Mesodermal cell (in vitro differentiated cells): ENCODE measurements around the gene ADGRG3.

Experiments
- H3K27ac ChIP-seq: 2 replicates; pipeline ENCODE4 v1.7.0; 2013; ENCODE audit warnings: mild to moderate bottlenecking, low read depth, low read length, moderate library complexity; ENCODE audit not compliant: severe bottlenecking
- H3K36me3 ChIP-seq: 2 replicates; pipeline ENCODE4 v1.7.1; 2013; ENCODE audit warnings: mild to moderate bottlenecking, low read length, moderate library complexity; ENCODE audit not compliant: control insufficient read depth, insufficient read depth
- H3K4me1 ChIP-seq: one replicate; pipeline ENCODE4 v1.7.1; 2013; ENCODE audit warnings: mild to moderate bottlenecking, low read length; ENCODE audit not compliant: insufficient read depth, control insufficient read depth, poor library complexity, severe bottlenecking
- H3K4me3 ChIP-seq: 2 replicates; pipeline ENCODE4 v1.7.0; 2013; ENCODE audit warnings: low read length, control low read depth, mild to moderate bottlenecking; ENCODE audit not compliant: insufficient read depth, poor library complexity, severe bottlenecking; ENCODE audit errors: extremely low read depth
- H3K9me3 ChIP-seq: 2 replicates; pipeline ENCODE4 v1.7.1; 2013; ENCODE audit warnings: mild to moderate bottlenecking, low read length, moderate library complexity; ENCODE audit not compliant: control insufficient read depth
- WGBS, 2 experiments: methylation state at CpG; one replicate each; pipeline ENCODE4 v1.1.5; 2013; ENCODE audit warnings: missing lambda C conversion rate in 2 of 2; ENCODE audit not compliant: insufficient coverage in 2 of 2; 5-methylcytosine and 5-hydroxymethylcytosine counted together

Gene ADGRG3

GRCh38 chr16:57694231-57694724 is 26.2 kb downstream of the ADGRG3 start:
- Histone ChIP-seq H3K27ac (no peak overlapping the region), H3K4me1 (no peaks in the 10 kb centered on the region), H3K4me3 (no peak overlapping the region), H3K9me3 (no peaks in the 10 kb centered on the region), H3K36me3 (no peaks in the 10 kb centered on the region)
- 73 to 74% methylated on average over 5 to 9 of the region's 10 CpGs for WGBS, 2 experiments

DNA sequence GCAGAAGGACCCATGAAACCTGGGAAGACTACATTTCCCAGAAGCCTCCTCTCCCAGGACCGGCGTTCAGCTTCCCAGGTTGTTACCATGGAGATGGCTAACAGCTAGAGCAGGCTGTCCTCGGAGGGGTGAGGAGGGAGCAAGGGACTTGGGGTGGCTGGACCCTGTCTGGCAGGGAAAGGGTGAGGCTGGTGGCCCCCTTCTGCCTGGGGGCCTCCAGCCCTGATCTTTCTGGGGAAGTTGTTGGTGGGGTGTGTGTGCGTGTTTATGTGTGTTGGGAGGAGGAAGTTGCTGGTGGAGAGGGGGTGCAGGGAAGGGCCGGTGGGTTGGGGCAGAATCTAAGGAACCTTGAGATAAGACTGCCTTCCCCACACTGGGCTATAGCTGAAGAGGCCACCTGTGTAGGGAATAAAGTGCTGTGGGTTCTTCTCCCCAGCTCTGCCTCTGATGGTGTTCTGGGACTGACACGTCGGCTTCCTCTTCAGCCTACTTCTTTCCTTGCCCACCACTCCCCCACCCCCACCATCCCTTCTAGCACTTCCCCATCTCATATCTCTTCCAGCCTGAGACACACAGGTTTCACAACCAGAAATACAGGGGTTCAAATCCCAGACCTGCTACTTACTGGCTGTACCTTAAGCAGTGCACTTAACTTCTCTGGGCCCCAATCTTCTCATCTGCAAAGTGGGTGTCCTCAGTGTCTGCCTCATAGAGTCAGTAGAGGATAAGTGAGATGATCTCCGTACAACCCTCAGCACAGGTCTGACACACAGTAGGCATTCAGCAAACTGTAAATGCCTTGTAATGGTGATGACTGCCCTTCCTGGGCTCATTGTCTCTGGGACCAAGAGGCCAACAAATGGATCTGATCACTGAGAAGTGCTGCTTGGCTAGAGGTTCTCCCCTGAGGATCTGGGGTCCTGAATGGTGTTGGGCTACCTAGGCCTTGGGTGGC is 26.9 kb downstream of the ADGRG3 start, which contains the start of gene DRC7:
Gene DRC7, plus strand, starts transcription at position 82 of the 955 bp plus-strand sequence. CDS start 3,144 bp downstream, outside the sequence.
- Histone ChIP-seq H3K36me3 (no peaks in the 10 kb centered on the region), H3K27ac (peak within 1 kb of the TSS; percentile 45), H3K4me1 (no peaks in the 10 kb centered on the region), H3K9me3 (no peaks in the 10 kb centered on the region), H3K4me3 (peak within 1 kb of the TSS; percentile 24)
- WGBS, 2 experiments, result 41 to 51% methylated on average over 5 to 6 of the region's 8 CpGs

GRCh38 chr16:57695680-57696069 is 27.6 kb downstream of the ADGRG3 start:
- H3K9me3 ChIP-seq, result no peaks in the 10 kb centered on the region

GRCh38 chr16:57696240-57696639 is 28.1 kb downstream of the ADGRG3 start:
- Histone ChIP-seq H3K9me3 (no peaks in the 10 kb centered on the region), H3K4me3 (no peak overlapping the region), H3K27ac (no peak overlapping the region), H3K4me1 (no peaks in the 10 kb centered on the region), H3K36me3 (no peaks in the 10 kb centered on the region)
- WGBS, 2 experiments, result 85 to 92% methylated on average over 5 to 6 of the region's 7 CpGs

More at GRCh38 chr16:57695680-57696069, 27.6 kb downstream of the ADGRG3 start:
- 89 to 94% methylated on average over 2 to 3 of the region's 5 CpGs for WGBS, 2 experiments
- Histone ChIP-seq H3K27ac (no peak overlapping the region), H3K36me3 (no peaks in the 10 kb centered on the region), H3K4me3 (no peak overlapping the region), H3K4me1 (no peaks in the 10 kb centered on the region)

DNA sequence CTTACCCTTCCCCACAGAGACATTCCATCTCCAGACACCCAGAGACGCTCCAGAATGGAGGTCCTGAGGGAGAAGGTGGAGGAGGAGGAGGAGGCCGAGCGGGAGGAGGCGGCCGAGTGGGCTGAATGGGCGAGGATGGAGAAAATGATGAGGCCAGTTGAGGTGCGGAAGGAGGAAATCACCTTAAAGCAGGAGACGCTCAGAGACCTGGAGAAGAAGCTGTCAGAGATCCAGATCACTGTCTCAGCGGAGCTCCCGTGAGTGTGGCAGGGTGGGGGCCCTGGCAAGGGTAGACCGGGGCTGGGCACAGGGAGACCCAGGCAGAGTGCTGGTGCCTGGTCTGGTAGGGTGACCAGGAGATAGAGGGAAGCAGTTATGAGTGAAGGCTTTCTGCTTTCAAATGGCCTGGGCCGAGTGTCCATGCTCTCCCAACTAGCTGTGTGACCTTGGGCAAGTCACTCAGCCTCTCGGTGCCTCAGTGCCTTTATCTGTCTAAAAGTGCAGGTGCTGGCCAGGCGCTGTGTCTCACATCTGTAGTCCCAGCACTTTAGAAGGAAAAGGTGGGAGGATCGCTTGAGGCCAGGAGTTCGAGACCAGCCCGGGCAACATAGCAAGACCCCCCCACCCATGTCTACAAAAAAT is 29.9 kb downstream of the ADGRG3 start:
- Histone ChIP-seq H3K36me3 (no peaks in the 10 kb centered on the region), H3K4me1 (peaks cover 3% of the 10 kb centered on the region), H3K27ac (no peak overlapping the region), H3K4me3 (no peak overlapping the region), H3K9me3 (no peaks in the 10 kb centered on the region)
- 89 to 97% methylated on average over 12 to 13 of the region's 17 CpGs for WGBS, 2 experiments

GRCh38 chr16:57698812-57699405 is 30.8 kb downstream of the ADGRG3 start:
- peaks cover 3% of the 10 kb centered on the region for H3K4me1 ChIP-seq
- H3K4me3 ChIP-seq, result no peak overlapping the region
- H3K27ac ChIP-seq, result no peak overlapping the region
- 90 to 91% methylated on average over 10 to 15 of the region's 16 CpGs for WGBS, 2 experiments
- no peaks in the 10 kb centered on the region for H3K9me3 ChIP-seq
- no peaks in the 10 kb centered on the region for H3K36me3 ChIP-seq

DNA sequence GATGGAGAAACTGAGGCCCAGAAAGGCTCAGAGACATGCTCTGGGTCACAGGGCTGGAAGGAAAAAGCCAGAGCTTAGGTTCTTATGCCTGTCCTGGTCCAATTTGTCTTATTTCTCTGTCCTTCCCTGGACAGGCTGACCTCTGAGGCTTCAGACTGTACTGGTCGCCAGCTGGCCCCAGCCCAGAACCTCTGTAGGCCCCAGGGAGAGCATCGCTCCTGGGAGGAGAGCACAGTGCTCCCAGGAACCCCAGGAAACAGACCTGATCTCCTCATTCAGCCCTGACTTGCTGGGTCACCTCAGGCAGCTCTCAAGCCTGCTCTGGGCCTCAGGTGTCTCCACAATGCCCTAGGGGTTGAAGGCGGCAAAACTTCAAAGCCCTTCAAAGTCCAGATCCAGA is 31.4 kb downstream of the ADGRG3 start:
- H3K36me3 ChIP-seq, result no peaks in the 10 kb centered on the region
- no peaks in the 10 kb centered on the region for H3K9me3 ChIP-seq
- peaks cover 3% of the 10 kb centered on the region for H3K4me1 ChIP-seq
- H3K27ac ChIP-seq, result no peak overlapping the region
- H3K4me3 ChIP-seq, result no peak overlapping the region
- 91 to 100% methylated on average over 3 of the region's 3 CpGs for WGBS, 2 experiments

- Histone ChIP-seq H3K4me3 (no peak overlapping the region), H3K27ac (no peak overlapping the region), H3K36me3 (no peaks in the 10 kb centered on the region), H3K4me1 (peaks cover 3% of the 10 kb centered on the region), H3K9me3 (no peaks in the 10 kb centered on the region)
- 93 to 95% methylated on average over 7 of the region's 7 CpGs for WGBS, 2 experiments
Observed at GRCh38 chr16:57699899-57700298, 31.8 kb downstream of the ADGRG3 start.

- no peak overlapping the region for H3K4me3 ChIP-seq
- H3K36me3 ChIP-seq, result no peaks in the 10 kb centered on the region
- peaks cover 3% of the 10 kb centered on the region for H3K4me1 ChIP-seq
- no peaks in the 10 kb centered on the region for H3K9me3 ChIP-seq
- H3K27ac ChIP-seq, result peak overlapping the region; percentile 82
- 76 to 82% methylated on average over 7 to 8 of the region's 10 CpGs for WGBS, 2 experiments
Observed at GRCh38 chr16:57700781-57701551, 32.9 kb downstream of the ADGRG3 start.
